Stimulated activated naive CD4-positive, alpha-beta T cell treated with Interleukin-2 at 50 U/mL for 16 hours (primary cell): ENCODE measurements around the gene ZNF804B.

Experiments
- DNase-seq: peaks from one replicate; lab custom pipeline; 2025; lab: John Stamatoyannopoulos, UW

ZNF804B gene

DNA sequence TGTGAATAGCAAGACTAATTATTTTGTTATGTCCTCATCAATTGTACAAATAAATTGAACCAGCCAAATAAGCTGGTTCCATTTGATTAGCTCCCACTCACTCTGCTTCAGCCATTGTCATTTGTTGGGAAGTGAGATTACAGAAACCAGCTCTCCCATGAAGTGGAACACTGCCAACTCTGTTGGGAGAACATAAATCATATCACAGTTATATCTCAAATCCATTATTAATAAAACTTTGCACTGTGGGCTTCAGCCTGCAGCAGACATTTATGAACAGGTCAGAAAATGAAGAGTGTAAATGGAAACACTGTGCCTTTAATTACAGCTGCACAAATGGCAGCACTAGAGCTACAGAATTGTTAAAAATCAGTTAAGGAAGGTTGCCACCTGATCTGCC lies 82.7 kb downstream of the ZNF804B start:
- DNase-seq = no peak

DNA sequence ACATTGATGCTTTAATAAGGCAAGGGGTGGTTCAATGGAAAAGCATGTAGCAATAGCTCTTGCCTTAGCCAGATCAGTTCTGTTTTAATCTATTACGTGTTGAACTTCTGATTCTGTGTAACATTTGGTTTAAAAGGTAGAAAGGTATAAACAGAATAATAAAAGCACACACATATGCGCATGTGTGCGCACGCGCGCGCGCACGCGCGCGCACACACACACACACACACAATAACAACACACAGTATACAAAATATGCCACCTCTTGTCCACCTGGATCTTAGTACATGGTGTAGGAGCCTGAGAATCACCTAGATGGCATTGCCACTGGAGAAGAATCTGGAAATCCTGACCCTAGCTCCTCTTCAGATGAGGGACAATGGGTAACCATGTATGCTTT lies 85.6 kb downstream of the ZNF804B start:
- no peak for DNase-seq

DNA sequence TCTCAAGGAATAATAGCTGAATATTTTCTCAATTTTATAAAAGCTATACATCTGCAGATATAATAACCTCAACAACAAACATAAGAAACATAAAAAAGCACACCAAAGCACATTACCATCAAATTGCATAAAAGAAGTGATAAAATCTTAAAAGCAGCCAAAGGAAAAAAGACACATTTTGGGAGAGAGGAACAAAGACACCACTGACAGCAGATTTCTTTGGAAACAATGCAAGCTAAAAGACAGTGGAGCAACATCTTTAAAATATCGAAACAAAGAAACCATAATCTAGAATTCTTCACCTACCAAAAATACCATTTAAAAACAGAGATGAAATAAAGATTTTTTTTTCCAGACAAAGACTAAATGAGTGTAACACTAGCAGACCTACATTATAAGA lies 91.7 kb downstream of the ZNF804B start:
- DNase-seq = no peak

- no peak for DNase-seq
Measured at GRCh38 chr7:88859288-88859687, 99.8 kb downstream of the ZNF804B start.

DNA sequence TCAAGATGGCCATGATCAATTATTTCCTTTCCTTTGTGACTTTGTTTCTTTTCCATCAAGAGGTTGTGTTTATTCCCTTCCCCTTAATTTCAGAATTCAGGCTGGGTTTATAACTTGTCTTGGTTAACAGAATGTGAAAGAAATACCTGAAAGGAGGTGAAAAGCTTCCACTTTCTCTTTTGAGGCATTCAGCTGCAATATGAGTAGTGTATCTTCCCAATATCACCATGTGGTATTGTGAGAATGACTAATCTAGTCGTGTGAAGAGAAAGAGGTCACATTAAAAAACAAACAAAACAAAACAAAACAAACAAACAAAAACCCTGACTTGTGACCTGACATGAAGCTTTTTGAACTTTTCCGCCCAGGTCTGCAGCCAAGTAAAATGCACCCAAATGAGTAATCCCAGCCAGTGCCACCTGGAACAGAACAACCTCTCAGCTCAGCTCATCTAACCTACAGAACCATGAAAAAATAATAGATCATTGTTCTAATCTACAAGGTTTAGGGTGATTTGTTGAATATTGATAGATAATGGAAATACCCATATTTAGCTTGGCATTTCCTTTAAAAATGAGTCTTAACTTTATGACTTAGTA lies 106.9 kb downstream of the ZNF804B start:
- no peak for DNase-seq

- DNase-seq = no peak
Measured at GRCh38 chr7:88867158-88867557, 107.7 kb downstream of the ZNF804B start.

- DNase-seq = no peak
Measured at GRCh38 chr7:88868456-88868855, 109.0 kb downstream of the ZNF804B start.

GRCh38 chr7:88881136-88881535 lies 121.6 kb downstream of the ZNF804B start:
- no peak for DNase-seq

GRCh38 chr7:88885131-88885530 lies 125.6 kb downstream of the ZNF804B start:
- DNase-seq = no peak

DNA sequence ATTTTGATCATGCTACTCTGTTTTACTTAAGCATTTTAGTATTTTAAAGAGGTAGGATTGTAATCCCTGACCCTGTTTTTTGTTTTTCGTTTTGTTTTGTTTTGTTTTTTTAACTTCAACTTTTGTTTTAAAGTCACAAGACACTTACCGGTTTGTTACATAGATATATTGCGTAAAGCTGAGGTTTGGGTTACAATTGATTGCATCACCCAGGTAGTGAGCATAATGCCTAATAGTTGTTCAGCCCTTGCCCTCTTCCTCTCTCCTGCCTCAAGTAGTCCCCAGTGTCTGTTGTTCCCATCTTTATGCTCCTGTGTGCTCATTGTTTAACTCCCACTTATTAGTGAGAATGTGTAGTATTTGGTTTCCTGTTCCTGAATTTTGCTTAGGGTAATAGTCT lies 129.2 kb downstream of the ZNF804B start:
- DNase-seq = no peak

DNA sequence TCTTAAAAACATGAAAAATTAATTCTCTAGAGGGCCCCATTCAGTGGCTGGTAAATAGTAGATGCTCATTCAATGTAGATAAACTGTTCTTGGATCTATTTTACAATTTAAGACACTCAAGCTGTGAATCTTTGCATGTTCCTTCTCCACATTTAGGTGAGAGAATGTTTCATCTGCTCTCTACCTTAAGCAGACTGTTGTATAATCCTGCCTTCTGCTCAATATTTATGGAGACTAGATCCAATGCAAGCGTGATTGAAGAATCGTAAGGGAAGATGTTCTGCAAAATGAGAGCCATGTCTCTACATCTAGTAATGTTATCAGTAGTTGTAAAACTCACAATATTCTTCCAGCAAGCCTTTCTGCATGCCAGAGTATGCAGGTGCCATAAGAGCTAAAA lies 151.0 kb downstream of the ZNF804B start:
- DNase-seq = no peak

DNA sequence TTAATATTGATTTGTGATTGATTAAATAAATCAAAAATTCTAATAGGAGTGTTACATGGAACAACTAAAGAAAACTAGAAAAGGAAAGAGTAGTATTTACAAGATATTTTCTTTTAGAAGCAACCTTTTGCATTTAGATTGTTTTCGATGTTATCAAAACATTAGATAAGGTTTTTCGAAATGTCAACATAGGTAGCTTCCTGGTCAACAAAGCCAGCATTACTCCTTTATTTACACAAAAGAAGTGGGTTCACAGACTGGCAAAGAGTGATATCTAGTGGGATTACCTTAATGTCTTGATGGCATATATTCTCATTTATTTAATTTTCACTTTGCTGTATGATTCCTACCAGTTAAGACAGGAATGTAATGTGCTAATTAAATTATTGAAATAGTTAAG lies 153.4 kb downstream of the ZNF804B start:
- no peak for DNase-seq

DNA sequence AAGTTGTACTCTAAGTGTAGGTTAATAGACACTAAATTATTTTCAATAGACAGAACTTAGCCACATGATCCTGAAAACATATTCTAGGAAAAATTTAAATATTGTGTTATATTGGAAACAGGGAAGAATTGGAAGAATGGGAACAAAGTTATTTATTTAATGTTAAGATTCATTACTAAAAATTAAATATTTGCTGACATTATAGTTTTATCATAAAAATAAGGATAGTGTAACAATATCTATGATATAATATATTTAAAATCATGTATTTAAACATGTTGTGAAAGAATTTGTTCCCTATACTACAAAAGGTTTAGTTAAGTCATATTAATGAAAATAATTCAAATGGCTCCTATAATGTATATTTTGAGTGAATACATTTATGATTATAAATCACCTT lies 156.1 kb downstream of the ZNF804B start:
- DNase-seq = no peak

DNA sequence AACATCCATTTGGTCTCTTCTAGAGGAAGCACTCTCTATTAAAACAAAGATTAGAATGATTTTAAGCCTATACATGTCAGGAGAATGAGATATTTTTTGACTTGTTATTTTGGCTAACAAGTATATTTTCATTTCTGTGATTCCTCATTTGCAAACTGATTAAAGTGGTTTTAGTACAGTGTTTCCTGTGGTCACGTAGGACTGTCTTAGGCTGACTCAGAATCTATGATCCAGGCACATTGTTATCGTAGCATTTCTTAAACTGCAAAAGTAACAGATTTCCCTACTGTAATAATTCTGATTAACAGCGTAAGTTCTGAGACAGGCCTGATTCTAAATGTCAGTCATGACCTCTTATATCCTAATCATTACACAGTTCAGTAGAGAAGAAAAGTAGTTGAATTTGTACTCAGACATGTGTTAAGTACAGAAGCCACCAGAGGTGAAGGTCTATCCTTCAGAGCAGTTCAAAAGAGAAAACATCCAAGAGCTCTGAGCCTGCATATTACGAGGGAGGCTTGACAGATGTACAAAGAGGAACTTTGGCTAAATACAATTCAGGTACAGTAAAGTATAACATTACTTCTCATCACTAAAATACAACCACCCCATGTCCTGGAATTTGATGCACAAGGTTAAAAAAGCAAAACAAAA lies 160.1 kb downstream of the ZNF804B start:
- no peak for DNase-seq

GRCh38 chr7:88922944-88923343 lies 163.4 kb downstream of the ZNF804B start:
- DNase-seq = no peak

DNA sequence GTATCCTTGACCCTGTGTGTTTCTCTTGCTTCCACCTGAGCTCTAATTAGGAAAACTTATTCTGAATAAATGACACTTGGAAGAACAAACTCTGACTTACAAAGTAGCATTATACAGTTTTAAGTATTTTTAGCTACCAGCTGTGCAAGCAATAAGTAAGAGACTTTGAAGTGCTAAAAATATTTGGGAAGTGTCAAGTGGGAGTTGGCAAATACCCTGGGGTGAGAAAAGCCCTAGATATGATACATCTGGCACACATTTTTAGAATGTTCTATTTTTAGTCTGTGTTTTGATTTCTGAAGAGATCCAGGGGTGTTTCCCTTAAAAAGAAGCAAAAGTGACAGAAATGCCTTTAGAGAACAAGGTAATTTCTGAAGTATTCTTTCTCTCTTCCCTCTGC lies 168.8 kb downstream of the ZNF804B start:
- DNase-seq = no peak

DNA sequence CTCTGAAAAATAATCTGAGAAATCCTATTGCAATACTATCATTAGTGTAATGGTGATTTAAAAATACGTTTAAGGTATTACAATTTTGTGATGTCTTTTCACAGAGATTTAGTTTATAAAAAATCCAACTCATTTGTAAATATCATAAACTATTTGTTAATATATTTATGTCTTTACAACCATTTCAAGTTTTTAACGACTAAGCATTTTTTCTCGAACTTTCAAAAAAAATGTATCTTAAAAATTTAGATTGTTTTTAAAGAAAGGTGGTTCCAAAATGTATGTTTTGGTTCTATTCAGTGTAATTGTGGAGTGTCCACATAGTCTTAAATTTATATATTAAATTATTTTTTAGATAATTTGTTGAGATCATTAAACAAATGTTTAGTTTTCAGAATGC lies 170.2 kb downstream of the ZNF804B start:
- DNase-seq = no peak

DNA sequence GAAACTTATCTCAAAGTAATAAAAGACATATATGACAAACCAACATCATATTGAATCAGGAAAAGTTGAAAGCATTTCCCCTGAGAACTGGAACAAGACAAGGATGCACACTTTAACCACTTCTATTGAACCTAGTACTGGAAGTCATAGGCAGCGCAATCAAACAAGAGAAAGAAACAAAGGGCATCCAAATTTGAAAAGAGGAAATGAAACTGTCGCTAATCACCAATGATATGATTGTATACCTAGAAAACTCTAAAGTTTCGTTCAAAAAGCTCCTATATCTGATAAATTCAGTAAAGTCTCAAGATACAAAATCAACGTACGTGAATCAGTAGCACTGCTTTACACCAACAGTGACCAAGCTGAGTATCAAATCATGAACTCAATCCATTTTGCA lies 173.8 kb downstream of the ZNF804B start:
- no peak for DNase-seq

DNA sequence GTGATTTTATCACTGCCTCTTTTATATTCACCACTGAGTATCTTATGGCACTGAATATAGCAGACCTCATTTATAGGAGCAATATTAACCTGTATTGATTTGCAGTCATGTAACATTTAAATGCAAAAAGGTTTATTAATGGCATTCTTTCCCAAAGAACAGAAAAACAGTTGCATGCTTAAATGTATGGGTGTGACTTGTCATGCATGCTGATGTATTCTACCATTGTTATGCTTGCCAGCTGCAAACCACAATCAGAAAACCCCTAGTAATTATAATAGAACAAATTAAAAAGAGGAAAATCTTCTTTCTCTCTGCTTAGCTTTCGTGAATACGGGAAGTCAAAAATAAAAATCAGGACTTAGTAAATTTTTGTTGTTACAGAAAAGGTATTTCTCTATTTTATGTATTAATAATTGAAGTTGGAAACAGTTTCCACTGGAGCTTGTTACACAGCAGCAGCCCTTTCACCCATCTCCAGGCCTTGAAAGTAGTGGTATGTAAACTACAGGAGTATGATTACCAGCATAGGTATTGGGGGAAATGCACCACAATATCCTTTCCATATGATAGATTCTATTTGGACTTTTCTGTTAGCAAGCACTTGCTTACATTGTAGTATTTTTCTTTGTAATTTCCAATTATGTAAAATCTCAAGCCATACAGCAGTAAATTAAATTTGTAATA lies 183.5 kb downstream of the ZNF804B start:
- DNase-seq = no peak

DNA sequence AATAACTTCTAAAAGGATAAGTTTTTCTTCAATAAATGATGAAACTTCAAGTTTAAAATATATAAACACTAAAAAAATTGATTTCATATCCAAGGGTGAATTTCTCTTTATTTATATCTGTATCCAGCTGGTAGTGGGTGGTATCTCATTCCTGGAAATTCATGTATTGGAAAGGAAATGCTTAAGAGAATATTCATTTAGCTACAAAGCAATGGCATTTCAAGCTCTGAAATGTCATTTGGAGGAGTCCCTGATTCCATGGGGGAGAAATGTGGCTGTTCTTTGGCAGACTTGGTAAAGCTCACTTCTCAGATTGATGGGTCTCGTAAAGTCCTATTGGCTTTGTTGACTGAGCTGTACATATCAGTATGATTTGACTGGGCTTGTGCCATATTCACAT lies 192.3 kb downstream of the ZNF804B start:
- no peak for DNase-seq

DNA sequence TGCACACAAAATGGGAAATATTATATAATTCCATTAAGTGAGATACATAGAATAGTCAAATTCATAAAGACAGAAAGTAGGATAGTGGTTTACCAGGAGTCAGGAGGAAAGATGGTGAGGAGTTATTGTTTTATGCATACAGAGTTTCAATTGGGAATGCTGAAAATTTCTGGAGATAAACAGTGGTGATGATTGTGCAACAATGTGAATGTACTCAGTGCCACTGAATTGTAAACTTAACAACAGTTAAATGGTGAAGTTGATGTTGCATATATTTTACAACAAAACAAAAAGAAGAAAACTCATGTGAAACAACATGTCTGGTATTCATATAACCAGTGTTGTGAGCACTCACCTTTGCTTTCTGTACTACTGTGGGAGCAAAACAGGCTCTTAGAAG lies 204.9 kb downstream of the ZNF804B start:
- no peak for DNase-seq

DNA sequence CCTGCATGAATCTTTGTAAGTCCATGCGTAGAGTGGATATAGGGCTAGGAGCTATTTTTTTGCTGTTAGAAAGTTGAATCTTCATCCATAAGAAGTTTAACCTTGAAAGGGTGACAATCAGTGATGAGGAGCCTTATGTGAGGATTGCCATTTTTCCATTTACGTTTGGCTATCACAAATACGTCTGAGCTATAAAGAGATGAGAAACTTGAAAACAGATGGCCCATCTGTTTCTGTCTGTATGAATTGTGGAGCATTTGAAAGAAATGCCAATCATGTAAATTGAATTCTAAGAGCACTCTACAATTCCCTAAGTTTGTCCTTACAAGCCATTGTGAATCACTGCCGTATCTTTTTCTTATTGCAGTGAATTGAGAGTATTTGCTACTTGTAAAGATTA lies 205.9 kb downstream of the ZNF804B start:
- no peak for DNase-seq

DNA sequence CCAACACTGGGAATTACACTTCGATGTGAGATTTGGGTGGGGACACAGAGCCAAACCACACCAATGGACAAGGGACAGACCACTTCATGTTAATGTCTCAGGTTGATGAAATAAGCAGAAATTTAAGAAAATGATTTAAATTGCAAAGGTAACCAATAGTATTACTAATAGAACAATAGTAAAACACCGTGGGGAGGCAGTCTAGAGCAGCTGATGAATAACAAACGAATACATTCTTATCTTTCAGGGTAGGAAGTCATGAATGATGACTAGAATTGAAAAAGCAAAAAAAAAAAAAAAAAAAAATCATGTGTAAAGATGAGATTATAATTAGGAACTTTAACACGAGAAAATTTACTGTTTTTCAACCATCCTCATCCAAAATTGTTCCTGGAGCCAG lies 207.9 kb downstream of the ZNF804B start:
- DNase-seq = no peak

DNA sequence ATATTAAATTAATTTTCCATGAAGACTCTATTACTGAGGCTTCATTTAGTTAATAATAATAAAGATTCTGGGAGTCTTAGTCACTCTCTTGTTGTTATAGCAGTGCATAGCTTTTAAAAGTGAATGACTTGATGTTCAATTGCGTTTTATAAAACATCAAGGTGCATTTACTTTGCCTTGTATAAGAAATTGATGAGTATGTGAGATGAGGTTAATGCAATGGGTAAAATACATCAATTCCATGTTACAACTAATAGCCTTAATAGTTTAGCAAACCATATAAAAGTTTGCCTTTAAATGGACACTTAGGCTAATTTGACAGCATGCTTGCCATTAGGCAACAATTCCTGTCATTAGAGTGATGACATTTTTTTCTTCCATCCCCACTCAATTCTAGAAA lies 209.7 kb downstream of the ZNF804B start:
- DNase-seq = no peak
